Measurements from ENCODE around the gene CTNND2. TPM values are rescaled to one million over a fixed set of nuclear protein-coding genes. Genes with fewer than 3 reads are reported as not detected.

Gene CTNND2
- total RNA-seq, 1 experiment from 2014 or later = 7.0 TPM

GRCh38 chr5:11054014-11054413 is 850.2 kb downstream of the CTNND2 start:
- peaks cover 4% of the 10 kb centered on the region for H3K9me3 ChIP-seq (ENCODE audit: control insufficient read depth, low read depth, low read length)
- no peak for DNase-seq
- H3K27me3 Mint-ChIP-seq (ENCODE audit: low read depth) = no peaks in the 10 kb centered on the region; the same call in none of the 2 replicates
- H3K23ac ChIP-seq (ENCODE audit: insufficient read length, low read depth, low read length) = no peak overlapping the region
- no peaks in the 10 kb centered on the region for H3K27me3 ChIP-seq (ENCODE audit: insufficient read depth, low read length)
- no peak overlapping the region for H4K5ac ChIP-seq (ENCODE audit: insufficient read length, low read depth, low read length)
- no peak overlapping the region for H2AFZ ChIP-seq (ENCODE audit: low read length)
- no peak overlapping the region for H2BK12ac ChIP-seq (ENCODE audit: insufficient read length, low read depth, low read length)
- H3K9me3 Mint-ChIP-seq = peaks cover 16 to 22% of the 10 kb centered on the region in 2 experiments
- no peak overlapping the region for H2BK120ac ChIP-seq (ENCODE audit: low read depth, low read length, poor library complexity, severe bottlenecking)
- H2BK15ac ChIP-seq (ENCODE audit: low read depth, low read length) = no peak overlapping the region
- no peak overlapping the region for H3K4me2 ChIP-seq (ENCODE audit: insufficient read depth, insufficient read length, low read length)
- no peak overlapping the region for H3K9ac ChIP-seq (ENCODE audit: extremely low read depth, insufficient read length, low read length)
- no peaks in the 10 kb centered on the region for H4K20me1 ChIP-seq (ENCODE audit: control insufficient read depth, insufficient read depth, insufficient read length)
- H3K4me3 Mint-ChIP-seq = no peak overlapping the region
- H2BK20ac ChIP-seq (ENCODE audit: low read depth, low read length, poor library complexity, severe bottlenecking) = no peak overlapping the region
- H3K23me2 ChIP-seq (ENCODE audit: insufficient read length, low read depth, low read length, poor library complexity, severe bottlenecking) = no peaks in the 10 kb centered on the region
- H3K4me1 ChIP-seq (ENCODE audit: insufficient read depth, low read length) = no peaks in the 10 kb centered on the region
- no peak overlapping the region for H2AK5ac ChIP-seq (ENCODE audit: insufficient read length, low read length)
- no peak overlapping the region for H4K91ac ChIP-seq (ENCODE audit: insufficient read length, low read depth, low read length)
- no peak overlapping the region for H4K8ac ChIP-seq (replicated peaks; ENCODE audit: insufficient read length, low read depth, low read length)
- H3K56ac ChIP-seq (ENCODE audit: insufficient read length, low read depth, low read length) = no peak overlapping the region
- no peaks in the 10 kb centered on the region for H3K79me1 ChIP-seq (ENCODE audit: insufficient read depth, low read depth, low read length, poor library complexity, severe bottlenecking)
- H2BK5ac ChIP-seq (ENCODE audit: insufficient read length, low read length) = no peak overlapping the region
- H3K27ac Mint-ChIP-seq = no peak overlapping the region
- 0 out of 4 replicates have a peak, but pooled peaks cover 0 to 2% of the 10 kb centered on the region in 2 experiments for H3K4me1 Mint-ChIP-seq
- H3T11ph ChIP-seq (ENCODE audit: low read length) = no peak overlapping the region
- no peaks in the 10 kb centered on the region for H3K79me2 ChIP-seq (ENCODE audit: insufficient read depth, low read length)
- peaks cover 7 to 20% (median 9%) of the 10 kb centered on the region in 3 experiments for H3K36me3 Mint-ChIP-seq (ENCODE audit: insufficient read depth in 1 of 3, low read depth in 3 of 3)
- H3K27ac ChIP-seq (ENCODE audit: insufficient read length, low read depth, low read length) = no peak overlapping the region
- H3K4ac ChIP-seq (ENCODE audit: low read depth, low read length) = no peak overlapping the region
- H3K14ac ChIP-seq (ENCODE audit: insufficient read depth, low read length) = no peak overlapping the region
- no peak overlapping the region for H3K18ac ChIP-seq (ENCODE audit: insufficient read length, low read depth, low read length)
- TF ChIP-seq CTCF (conservative IDR thresholded peaks at IDR 0.05) = no peak
- no CpG with 5 or more reads among the region's 3 CpGs for WGBS (ENCODE audit: extremely low coverage, insufficient read length, low lambda C conversion rate)
